Caco-2 (cell line): ENCODE data around the gene MORN5. TPM values are rescaled to one million over a fixed set of nuclear protein-coding genes. Genes with fewer than 3 reads are reported as not detected.

Experiments used
- BruUV-seq: library from RNA; stranded (reverse); fragments of 400-500 nt; replicated peaks from 2 replicates; lab custom pipeline; 2021; lab: Mats Ljungman, UMichigan
- CTCF ChIA-PET: fragments of 300-600 bp; sonication (Branson Sonifier 250); formaldehyde crosslinking; loops from one replicate; lab custom pipeline; 2022; ENCODE audit warnings: antibody characterized with exemption; lab: Charles Lee
- POLR2A ChIA-PET: fragments of 300-600 bp; sonication (Branson Sonifier 250); formaldehyde crosslinking; loops from one replicate; lab custom pipeline; 2022; ENCODE audit warnings: antibody characterized with exemption; lab: Charles Lee
- DNase-seq, 2 experiments: peaks; one replicate each; pipeline versions ENCODE4 v3.0.0 to v3.0.0-alpha.2; 2020 to 2022
- H3K27me3 ChIP-seq: replicated peaks from 2 replicates; pipeline ENCODE4 v1.6.0; 2011; ENCODE audit warnings: low read length; ENCODE audit not compliant: control insufficient read depth, insufficient read depth
- H3K36me3 ChIP-seq: 2 replicates; pipeline ENCODE4 v1.5.1; 2011; ENCODE audit warnings: low read length; ENCODE audit not compliant: control insufficient read depth, insufficient read depth
- H3K4me1 ChIP-seq: fragments of 250-450 bp; sonication (Bioruptor Pico); 2 replicates; pipeline ENCODE4 v1.5.1; 2020; ENCODE audit warnings: mild to moderate bottlenecking
- H3K4me3 ChIP-seq: 2 replicates; pipeline ENCODE4 v1.5.1; 2011; ENCODE audit warnings: low read depth, mild to moderate bottlenecking, control low read depth, low read length
- H3K9me3 ChIP-seq: fragments of 250-450 bp; sonication (Bioruptor Pico); 2 replicates; pipeline ENCODE4 v1.5.1; 2020; ENCODE audit warnings: mild to moderate bottlenecking, moderate library complexity
- H3K27ac Mint-ChIP-seq: one replicate; pipeline ENCODE4 v1.8.0; 2022; ENCODE audit warnings: mixed read lengths; ENCODE audit not compliant: unreplicated experiment
- H3K27me3 Mint-ChIP-seq: one replicate; pipeline ENCODE4 v1.8.0; 2022; ENCODE audit warnings: mixed read lengths; ENCODE audit not compliant: insufficient read depth, unreplicated experiment
- H3K36me3 Mint-ChIP-seq: one replicate; pipeline ENCODE4 v1.8.0; 2022; ENCODE audit warnings: mild to moderate bottlenecking, mixed read lengths; ENCODE audit not compliant: insufficient read depth, unreplicated experiment
- H3K4me1 Mint-ChIP-seq: one replicate; pipeline ENCODE4 v1.8.0; 2022; ENCODE audit warnings: low read depth, mixed read lengths; ENCODE audit not compliant: unreplicated experiment
- H3K4me3 Mint-ChIP-seq: one replicate; pipeline ENCODE4 v1.8.0; 2022; ENCODE audit warnings: mild to moderate bottlenecking, moderate library complexity, mixed read lengths; ENCODE audit not compliant: unreplicated experiment
- H3K9me3 Mint-ChIP-seq: one replicate; pipeline ENCODE4 v1.8.0; 2022; ENCODE audit warnings: mixed read lengths; ENCODE audit not compliant: unreplicated experiment
- intact Hi-C: fragments of 100-400 bp; cut with micrococcal nuclease; formaldehyde crosslinking; loops from one replicate; pipeline ENCODE4 v1.10.0; 2022; ENCODE audit not compliant: unreplicated experiment
- total RNA-seq: library from RNA; stranded (reverse); gene quantifications from 2 replicates; pipeline ENCODE4 v1.2.3, GENCODE V29; 2022
- TF ChIP-seq, protein P1 (sequence below), 2 experiments: fragments of 200-600 bp in 1 of 2; IDR thresholded peaks; 1 replicate in 1 of 2; 2 replicates in 1 of 2; pipeline versions ENCODE4 v1.5.1 to v1.8.0; 2011 to 2022; ENCODE audit warnings: antibody characterized with exemption in 1 of 2, control low read depth in 1 of 2, inconsistent platforms in 1 of 2, low read depth in 1 of 2, low read length in 1 of 2, mild to moderate bottlenecking in 1 of 2, moderate library complexity in 1 of 2; ENCODE audit not compliant: insufficient read depth in 1 of 2, severe bottlenecking in 1 of 2, unreplicated experiment in 1 of 2

The MORN5 gene
- total RNA-seq, 1 experiment from 2014 or later = not detected

DNA sequence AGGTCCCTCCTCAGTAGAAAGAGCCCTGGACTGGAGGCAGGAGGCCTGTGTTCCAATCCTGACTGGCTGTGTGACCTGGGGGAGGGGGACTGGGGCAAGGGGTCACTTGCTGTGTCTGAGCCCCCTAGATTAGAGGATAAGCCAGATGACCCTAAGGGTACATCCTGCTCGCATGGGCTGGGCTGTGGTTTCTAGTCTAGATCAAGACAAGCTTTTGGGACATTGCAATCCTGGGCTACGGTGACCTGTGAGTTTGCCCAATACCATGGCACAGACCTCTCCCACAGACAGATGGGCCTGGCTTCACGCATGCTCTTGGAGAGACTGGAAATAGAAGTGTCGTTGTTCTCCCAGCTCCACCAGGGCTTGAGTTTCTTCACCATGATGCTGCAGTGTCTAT is 27.2 kb upstream of the MORN5 start:
- H3K9me3 Mint-ChIP-seq = no peaks in the 10 kb centered on the region
- no peak overlapping the region for H3K4me3 Mint-ChIP-seq
- no TSS peak for BruUV-seq
- intact Hi-C loops = no loop called here
- no peak overlapping the region for H3K27ac Mint-ChIP-seq
- Histone ChIP-seq H3K36me3 (no peaks in the 10 kb centered on the region), H3K9me3 (no peaks in the 10 kb centered on the region), H3K27me3 (no peaks in the 10 kb centered on the region), H3K4me3 (no peak overlapping the region), H3K4me1 (peaks cover 10% of the 10 kb centered on the region)
- ChIA-PET POLR2A (no interaction called here), CTCF (no interaction called here)
- no peaks in the 10 kb centered on the region for H3K4me1 Mint-ChIP-seq
- DNase-seq = no peak
- no peaks in the 10 kb centered on the region for H3K36me3 Mint-ChIP-seq
- TF ChIP-seq, protein P1, sequence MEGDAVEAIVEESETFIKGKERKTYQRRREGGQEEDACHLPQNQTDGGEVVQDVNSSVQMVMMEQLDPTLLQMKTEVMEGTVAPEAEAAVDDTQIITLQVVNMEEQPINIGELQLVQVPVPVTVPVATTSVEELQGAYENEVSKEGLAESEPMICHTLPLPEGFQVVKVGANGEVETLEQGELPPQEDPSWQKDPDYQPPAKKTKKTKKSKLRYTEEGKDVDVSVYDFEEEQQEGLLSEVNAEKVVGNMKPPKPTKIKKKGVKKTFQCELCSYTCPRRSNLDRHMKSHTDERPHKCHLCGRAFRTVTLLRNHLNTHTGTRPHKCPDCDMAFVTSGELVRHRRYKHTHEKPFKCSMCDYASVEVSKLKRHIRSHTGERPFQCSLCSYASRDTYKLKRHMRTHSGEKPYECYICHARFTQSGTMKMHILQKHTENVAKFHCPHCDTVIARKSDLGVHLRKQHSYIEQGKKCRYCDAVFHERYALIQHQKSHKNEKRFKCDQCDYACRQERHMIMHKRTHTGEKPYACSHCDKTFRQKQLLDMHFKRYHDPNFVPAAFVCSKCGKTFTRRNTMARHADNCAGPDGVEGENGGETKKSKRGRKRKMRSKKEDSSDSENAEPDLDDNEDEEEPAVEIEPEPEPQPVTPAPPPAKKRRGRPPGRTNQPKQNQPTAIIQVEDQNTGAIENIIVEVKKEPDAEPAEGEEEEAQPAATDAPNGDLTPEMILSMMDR (IDR thresholded peaks at IDR 0.05; ENCODE audit: insufficient read depth in 1 of 2, low read depth in 1 of 2, low read length in 1 of 2, severe bottlenecking in 1 of 2, unreplicated experiment in 1 of 2) = no peak
- H3K27me3 Mint-ChIP-seq = no peaks in the 10 kb centered on the region

DNA sequence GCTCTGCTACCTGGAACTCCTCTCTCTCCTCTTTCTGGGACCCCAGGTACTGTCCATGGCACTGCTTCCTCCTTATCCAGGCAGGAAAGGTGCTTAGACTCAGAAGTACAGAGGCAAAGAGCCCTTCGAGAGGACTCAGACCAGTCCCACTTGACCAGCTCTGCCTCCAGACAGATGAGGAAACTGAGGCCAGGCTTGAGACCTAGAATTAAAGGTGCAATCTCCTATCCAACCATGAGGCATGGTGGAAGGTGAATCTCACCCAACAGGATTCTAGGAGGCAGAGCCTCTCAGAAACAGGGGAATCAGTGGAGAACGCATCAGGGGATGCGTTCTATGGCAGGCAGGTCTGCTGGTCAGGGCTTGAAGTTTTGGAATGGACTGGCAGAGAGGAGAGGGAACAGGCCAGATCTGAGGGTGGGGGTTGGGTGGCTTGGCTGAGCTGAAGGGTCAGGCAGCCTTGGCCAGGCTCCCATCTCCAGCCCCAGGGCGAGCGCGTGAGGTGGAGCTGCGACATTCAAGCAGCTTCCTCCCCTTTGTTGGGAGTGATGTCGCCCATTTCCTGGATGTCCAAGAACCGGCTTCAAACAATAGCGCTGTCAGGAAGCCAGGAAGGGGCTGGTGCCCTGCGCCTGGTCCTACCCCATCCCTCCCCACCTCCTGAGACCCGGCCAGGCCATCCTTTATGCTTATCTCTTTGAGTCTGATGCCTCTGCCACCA is 26.3 kb upstream of the MORN5 start:
- Histone ChIP-seq H3K36me3 (no peaks in the 10 kb centered on the region), H3K4me3 (no peak overlapping the region), H3K4me1 (peaks cover 11% of the 10 kb centered on the region), H3K27me3 (no peaks in the 10 kb centered on the region), H3K9me3 (no peaks in the 10 kb centered on the region)
- Mint-ChIP-seq H3K4me3 (no peak overlapping the region), H3K9me3 (no peaks in the 10 kb centered on the region), H3K27me3 (no peaks in the 10 kb centered on the region), H3K4me1 (peaks cover under 1% of the 10 kb centered on the region), H3K36me3 (peaks cover under 1% of the 10 kb centered on the region), H3K27ac (no peak overlapping the region)
- TF ChIP-seq, protein P1 (IDR thresholded peaks at IDR 0.05; ENCODE audit: insufficient read depth in 1 of 2, low read depth in 1 of 2, low read length in 1 of 2, severe bottlenecking in 1 of 2, unreplicated experiment in 1 of 2) = no peak
- DNase-seq = no peak
- ChIA-PET POLR2A (no interaction called here), CTCF (interaction anchor here (1.6 kb wide), 1 partner anchor 8 kb away, joined by 3 read pairs; no protein-coding TSS in a partner anchor)
- intact Hi-C loops = no loop called here
- BruUV-seq = no TSS peak

GRCh38 chr9:122133984-122134535 is 25.6 kb upstream of the MORN5 start:
- no peaks in the 10 kb centered on the region for H3K36me3 ChIP-seq
- H3K27me3 Mint-ChIP-seq = no peaks in the 10 kb centered on the region
- H3K27me3 ChIP-seq = no peaks in the 10 kb centered on the region
- H3K4me3 ChIP-seq = no peak overlapping the region
- no peaks in the 10 kb centered on the region for H3K9me3 Mint-ChIP-seq
- H3K36me3 Mint-ChIP-seq = peaks cover 5% of the 10 kb centered on the region
- H3K4me3 Mint-ChIP-seq = no peak overlapping the region
- BruUV-seq = no TSS peak
- DNase-seq = no peak
- POLR2A ChIA-PET = no interaction called here
- no peak overlapping the region for H3K27ac Mint-ChIP-seq
- H3K4me1 ChIP-seq = peaks cover 16% of the 10 kb centered on the region
- TF ChIP-seq, protein P1 (IDR thresholded peaks at IDR 0.05; ENCODE audit: insufficient read depth in 1 of 2, low read depth in 1 of 2, low read length in 1 of 2, severe bottlenecking in 1 of 2, unreplicated experiment in 1 of 2) = no peak
- peaks cover 7% of the 10 kb centered on the region for H3K4me1 Mint-ChIP-seq
- intact Hi-C loops = no loop called here
- no peaks in the 10 kb centered on the region for H3K9me3 ChIP-seq
- CTCF ChIA-PET = interaction anchor here (1.6 kb wide), 1 partner anchor 9 kb away, joined by 3 read pairs; no protein-coding TSS in a partner anchor
